GM12875 (cell line): ENCODE measurements around the gene ANXA4.
"Not testable (repeated sequence)": the region's sequence is repeated elsewhere in the genome, so short reads cannot be mapped to it uniquely, and the experiment has no call there.

Experiments
- H3K4me3 ChIP-seq: one replicate; pipeline ENCODE4 v1.5.1; 2011; ENCODE audit warnings: low read depth, low read length, control low read depth
- CTCF ChIP-seq: IDR thresholded peaks from 2 replicates; pipeline ENCODE4 v1.5.1; 2011; ENCODE audit warnings: low read depth, mild to moderate bottlenecking, control low read depth, inconsistent platforms, low read length, moderate library complexity, borderline replicate concordance; ENCODE audit not compliant: insufficient read depth

ANXA4 gene

GRCh38 chr2:69797836-69798289 lies 55.9 kb downstream of the ANXA4 start:
- H3K4me3 ChIP-seq: peak overlapping the region; percentile 46
- no peak for TF ChIP-seq CTCF

- TF ChIP-seq CTCF: no peak
- peak overlapping the region; percentile 46 for H3K4me3 ChIP-seq
Measured at GRCh38 chr2:69798290-69798908, 56.5 kb downstream of the ANXA4 start.

- no peak for TF ChIP-seq CTCF
- peak overlapping the region; percentile 46 for H3K4me3 ChIP-seq
Measured at GRCh38 chr2:69798909-69799526, 57.1 kb downstream of the ANXA4 start.

GRCh38 chr2:69801745-69802290 lies 59.9 kb downstream of the ANXA4 start:
- H3K4me3 ChIP-seq: no peak overlapping the region
- TF ChIP-seq CTCF: no peak

- not testable (repeated sequence) for H3K4me3 ChIP-seq
Measured at GRCh38 chr2:69802781-69803367, 60.9 kb downstream of the ANXA4 start.

GRCh38 chr2:69804416-69804815 lies 62.5 kb downstream of the ANXA4 start:
- no peak for TF ChIP-seq CTCF
- H3K4me3 ChIP-seq: no peak overlapping the region

- TF ChIP-seq CTCF: no peak
- H3K4me3 ChIP-seq: no peak overlapping the region
Measured at GRCh38 chr2:69805887-69806286, 64.0 kb downstream of the ANXA4 start.
